Iris pigment epithelial cell (primary cell): ENCODE measurements around the gene MICAL3.
"Not testable (repeated sequence)": the region's sequence is repeated elsewhere in the genome, so short reads cannot be mapped to it uniquely, and the experiment has no call there.

Experiments
- DNase-seq: peaks from one replicate; pipeline ENCODE4 v3.0.0-alpha.2; 2011; ENCODE audit warnings: low read depth

Gene MICAL3

DNA sequence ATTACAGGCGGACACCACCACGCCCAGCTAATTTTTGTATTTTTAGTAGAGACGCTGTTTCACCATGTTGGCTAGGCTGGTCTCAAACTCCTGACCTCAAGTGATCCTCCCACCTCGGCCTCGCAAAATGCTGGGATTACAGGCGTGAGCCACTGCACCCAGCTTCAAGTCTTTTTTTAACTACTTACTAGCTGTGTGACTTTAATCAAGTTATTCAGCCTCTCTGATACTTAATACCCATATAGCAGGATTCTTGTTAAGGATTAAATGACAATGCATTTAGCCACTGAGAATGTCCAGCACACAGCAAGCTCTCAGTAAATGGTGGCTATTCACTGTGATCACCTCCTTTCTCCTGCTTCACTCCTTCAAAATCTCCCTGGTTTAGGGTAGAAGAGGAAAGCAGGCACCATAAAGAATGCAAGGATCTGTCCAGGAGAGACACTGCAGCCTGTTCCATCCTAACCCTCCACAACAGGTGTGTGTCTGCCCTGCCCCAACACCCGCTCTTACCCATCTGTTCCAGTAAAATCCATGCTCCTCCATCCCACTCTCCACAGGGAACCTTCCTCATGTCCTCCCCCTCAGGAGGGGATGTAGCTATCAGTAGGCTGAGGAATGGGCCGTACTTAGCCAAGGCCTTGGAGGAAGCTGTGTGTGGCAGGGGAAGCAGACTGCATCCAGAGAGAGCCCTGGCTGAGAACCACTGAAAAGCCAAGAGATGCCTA is 69.3 kb downstream of the MICAL3 start:
- DNase-seq = no peak

DNA sequence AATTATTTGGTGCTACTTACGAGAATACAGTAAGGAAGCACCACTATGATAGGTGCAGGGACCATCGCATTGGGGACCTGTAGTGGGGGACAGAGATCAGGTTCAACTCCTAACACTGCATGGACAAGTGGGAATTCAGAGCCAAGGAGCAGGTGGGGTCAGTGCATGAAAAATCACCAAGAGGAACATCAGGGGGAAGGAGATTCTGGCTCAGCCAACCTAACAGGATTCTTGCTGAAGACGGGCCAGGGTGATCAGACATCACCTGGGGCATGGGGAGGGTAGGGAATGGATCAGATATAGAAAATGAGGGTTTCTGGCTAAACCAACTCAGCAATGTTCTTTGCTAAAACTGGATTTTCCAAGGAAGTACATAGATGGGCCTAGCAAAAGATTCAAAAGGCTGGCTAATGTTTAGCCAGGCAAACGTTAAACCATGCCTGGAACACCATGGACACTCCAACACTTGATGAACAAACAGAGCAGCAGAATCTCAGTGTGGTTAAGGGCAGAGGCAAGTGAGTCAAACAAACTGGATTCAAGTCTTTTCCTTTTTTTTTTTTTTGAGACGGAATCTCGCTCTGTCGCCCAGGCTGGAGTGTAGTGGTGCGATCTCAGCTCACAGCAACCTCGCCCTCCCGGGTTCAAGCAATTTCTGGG is 70.0 kb downstream of the MICAL3 start:
- no peak for DNase-seq

DNA sequence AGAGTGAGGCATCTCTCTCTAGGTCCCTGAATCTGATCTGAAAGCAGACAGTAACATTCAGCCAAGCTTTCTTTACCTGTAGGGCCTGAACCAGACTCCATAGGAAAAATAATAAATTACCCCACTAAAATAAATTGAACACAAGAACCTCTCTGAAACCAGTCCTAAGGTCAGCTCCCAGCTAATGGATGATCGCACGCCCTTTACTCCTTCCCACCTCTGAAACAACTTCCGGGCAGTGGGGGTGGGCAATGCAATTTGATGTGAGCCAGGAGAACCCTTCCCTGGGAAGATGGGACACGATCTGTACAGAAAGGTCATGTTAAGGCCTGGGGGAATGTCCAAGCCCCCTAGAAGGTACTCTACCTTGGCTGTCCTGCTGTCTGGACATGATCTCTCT is 71.2 kb downstream of the MICAL3 start:
- DNase-seq = no peak

DNA sequence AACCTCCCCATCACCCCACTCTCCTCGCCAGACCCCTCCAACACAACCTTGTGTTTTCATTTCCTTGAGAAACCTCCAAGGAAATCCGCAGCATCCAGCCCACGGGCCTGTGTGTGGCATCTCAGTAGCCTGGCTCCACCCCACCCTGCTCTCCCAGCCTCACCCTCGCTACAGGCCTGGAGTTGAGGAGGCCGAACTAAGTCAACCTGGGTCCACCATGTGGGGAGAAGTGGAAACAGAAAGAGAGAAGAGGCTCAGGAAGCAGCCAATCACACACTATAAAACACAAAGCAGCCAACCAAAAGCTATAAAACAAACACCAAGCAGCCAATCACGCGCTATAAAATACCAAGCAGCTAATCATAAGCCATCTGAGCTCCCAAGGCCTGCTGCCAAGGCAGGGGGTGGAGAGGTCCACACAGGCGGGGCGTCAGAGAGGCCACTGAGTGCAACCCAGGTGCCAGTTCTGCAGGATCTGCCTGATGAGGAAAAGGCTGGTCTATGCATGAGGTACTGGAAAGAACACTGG is 72.0 kb downstream of the MICAL3 start:
- DNase-seq = no peak

DNA sequence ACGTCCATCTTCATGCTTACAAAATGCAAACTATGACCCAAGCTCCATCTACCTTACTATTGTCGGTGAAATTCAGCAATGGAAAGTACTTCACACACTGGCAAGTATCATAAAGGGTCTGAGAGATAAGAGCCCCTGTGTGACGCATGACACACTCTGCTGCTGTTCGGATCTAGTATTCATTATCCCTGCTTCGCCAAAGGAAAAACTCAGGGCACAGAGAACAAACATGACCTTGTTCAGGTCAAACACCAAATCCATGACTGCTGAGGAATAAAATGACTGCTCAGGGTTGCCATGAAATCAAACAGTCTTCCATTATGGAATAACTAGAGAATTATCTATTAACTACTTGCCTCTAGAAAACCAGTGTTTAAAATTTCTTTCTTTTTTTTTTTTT is 73.0 kb downstream of the MICAL3 start:
- no peak for DNase-seq

DNA sequence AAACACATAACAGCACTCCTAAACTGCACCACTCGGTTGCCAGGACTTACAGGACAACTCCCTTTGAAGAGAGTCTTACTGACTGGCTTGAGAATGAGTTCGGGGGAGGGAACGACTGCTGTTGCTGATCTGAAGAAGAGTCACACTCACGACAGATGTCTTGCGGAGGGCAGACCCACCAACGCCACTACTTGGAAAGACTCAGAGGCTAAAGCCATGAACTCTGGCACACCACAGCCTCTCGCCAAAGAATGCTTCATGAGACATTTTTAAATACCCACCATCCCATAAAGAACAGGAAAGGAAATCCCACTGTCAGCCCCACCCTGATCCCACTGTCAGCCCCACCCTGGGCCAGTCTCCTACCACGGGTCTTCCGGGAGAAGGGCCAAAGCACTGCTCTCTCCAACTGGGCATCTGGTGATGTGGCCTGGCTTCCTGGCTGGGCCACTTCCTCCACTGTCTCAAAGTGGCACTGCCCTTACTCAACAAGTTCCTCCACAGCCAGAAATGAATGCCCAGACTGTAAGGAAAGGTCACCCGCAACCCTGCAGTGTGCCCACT is 73.6 kb downstream of the MICAL3 start:
- no peak for DNase-seq

DNA sequence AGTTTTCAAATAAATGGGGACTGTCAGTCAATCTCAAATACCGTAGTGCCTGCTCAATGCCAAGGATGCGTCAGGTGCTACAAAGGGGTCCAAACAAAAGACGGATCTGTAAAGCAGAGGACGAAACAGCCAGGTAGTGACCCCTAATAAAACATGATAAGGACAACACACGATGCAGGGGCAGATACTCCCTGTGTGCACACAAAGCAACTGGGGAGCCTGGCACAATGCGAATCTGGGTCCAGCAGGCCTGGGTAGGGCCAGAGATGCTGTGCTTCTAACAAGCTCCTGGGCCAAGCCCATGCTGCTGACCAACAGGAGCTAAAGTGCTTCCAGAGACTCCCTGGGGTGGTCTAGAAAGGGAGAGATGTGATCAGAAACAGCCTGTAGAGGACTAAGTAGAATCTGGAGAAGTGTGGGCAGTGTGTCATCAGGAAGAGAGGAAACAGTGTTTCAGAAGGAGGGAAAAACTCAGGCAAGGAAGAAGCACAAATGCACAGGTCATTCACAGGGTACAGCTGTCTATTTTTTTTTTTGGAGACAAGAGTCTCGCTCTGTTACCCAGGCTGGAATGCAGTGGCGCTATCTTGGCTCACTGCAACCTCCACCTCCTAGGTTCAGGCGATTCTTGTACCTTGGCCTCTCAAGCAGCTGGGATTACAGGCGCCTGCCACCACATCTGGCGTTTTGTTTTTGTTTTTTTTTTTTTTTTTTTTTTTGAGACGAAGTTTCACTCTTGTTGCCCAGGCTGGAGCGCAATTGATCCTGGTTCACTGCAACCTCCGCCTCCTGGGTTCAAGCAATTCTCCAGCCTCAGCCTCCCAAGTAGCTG is 74.5 kb downstream of the MICAL3 start:
- no peak for DNase-seq

DNA sequence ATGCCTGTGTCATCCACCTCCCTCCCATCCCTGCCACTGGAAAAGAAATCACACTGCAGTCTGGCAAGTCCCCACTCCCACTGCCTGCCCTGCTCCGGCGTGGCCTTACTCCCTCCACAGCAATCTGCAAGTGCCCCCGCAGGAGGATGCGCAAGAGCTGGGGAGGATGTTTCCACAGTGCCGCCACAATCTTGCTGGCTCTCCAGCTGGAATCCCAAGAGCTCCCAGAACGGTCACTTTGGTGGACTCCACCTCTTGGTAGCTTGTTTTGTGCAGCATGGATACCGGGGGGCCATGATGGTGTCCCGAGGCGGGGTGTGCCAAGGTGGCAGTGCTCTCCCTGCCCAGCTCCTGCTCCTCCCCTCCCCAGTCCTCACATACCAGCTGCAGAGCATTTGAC is 76.3 kb downstream of the MICAL3 start:
- no peak for DNase-seq

DNA sequence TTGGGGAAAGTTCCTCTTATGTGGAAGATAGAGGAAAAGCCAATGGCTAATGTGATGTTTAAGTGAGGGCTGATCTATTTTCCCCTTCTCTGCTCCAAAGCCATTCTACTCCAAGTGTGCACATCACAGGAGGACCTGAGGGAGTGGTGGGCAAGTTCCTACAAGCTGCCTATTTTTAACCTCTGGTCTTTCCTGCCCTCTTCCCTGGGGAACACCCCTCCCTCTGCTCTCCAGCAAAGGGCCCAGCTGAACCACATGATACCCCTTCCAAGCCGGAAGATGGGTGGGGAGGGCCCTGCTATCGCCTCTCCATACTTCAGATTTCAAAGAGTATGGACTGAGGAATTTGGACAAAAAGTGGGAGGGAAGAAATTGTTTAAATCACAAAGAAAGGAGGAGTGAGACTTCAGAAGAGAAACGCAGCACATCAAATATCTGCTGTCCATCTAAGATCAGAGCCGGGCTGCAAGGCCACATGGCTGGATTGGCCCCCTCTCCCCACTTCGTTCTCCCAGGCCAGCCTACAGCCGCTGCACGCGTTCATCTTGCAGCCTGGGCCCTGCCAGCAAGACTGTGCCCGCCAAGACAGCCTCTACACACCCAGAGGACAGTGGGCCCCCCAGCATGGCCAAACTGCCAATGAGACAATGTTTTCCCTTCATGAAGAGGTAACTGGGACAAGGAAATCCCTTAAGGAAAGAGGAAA is 77.5 kb downstream of the MICAL3 start:
- DNase-seq = no peak

DNA sequence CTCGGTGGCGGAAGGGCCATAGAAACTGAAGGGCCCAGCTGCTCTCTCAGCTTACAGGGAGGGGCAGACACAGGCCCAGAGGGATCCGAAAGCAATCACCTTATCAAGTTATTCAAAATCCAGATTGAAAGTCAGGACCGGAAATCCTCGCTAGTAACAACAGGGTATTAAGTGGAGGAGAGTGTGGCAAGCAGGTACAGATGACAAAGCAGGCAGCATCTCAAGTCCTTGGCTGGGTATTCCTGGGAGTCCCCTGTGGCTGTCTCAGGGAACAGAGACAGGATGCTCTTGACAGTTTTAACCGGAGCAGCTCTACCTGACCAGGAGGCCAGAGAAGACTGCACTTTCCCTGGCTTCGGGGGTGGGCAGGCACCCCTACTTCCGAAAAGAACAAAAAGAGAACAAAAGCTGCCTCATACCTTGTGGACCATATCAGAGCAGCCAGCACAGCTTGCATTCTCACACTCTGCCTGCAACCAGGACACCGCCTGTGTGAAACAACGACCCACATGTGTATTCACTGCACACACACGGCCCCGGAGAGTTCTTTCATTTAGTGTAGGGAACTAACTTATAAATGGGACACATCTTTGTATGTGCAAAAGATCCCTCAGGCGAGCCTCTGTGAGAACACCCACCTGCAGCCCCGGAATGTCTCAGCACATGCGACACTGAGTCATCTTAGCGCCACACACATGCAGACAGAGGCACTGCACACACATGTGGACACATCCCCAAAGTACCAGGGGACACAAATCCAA is 78.3 kb downstream of the MICAL3 start:
- DNase-seq = no peak

DNA sequence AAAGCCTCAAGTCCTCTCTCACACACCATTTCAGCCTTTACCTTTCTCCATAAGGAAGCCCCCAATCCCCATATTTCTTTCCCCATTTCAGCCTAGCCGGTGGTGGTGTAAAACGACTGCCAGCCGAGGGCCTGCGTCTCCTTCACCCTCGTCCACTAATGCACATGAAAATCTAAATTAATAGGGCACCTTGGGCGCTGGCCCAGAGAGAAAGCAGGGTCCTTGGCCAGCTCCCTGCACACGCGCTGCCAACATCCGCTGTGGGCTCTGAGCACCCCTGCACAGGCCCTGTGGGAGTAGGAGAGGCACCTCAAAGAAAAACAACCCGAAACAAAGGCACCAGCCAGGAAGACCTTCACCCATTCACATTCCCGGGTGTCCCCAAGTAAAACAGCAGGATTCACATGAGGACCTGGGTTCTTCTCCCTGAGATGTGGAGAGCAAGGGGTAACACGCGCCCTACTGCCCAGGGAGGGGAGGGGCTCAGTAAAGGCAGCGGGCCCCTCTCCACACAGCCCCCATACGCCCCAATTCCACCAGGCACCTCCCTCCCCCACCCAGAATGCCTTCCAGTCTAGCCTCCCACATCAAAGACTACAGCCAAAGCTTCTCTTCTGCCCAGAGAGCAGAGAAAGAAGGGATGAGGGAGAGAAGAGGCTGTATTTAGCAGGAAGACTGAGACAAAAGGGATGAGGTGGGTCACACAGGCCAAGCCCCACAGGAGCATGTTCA is 79.0 kb downstream of the MICAL3 start:
- no peak for DNase-seq

DNA sequence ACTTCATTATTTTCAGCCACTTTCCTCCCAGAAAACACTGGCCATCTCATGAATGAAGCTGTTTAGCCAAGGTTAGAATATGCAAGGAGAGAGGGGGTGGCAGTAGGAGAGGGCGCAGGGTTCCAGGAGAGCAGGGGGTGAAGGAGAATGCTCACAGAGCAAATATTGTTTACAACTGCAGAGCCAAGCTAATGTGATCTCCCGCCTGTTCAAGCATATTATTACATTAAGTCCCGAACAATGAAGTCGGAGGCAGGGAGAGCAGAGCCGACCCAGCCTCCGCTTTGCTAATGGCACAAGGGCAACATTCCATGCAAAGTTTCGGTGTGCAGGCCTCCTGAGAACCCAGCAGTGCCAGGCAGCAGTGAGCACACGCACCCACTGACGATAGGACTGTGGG is 80.1 kb downstream of the MICAL3 start:
- no peak for DNase-seq

DNA sequence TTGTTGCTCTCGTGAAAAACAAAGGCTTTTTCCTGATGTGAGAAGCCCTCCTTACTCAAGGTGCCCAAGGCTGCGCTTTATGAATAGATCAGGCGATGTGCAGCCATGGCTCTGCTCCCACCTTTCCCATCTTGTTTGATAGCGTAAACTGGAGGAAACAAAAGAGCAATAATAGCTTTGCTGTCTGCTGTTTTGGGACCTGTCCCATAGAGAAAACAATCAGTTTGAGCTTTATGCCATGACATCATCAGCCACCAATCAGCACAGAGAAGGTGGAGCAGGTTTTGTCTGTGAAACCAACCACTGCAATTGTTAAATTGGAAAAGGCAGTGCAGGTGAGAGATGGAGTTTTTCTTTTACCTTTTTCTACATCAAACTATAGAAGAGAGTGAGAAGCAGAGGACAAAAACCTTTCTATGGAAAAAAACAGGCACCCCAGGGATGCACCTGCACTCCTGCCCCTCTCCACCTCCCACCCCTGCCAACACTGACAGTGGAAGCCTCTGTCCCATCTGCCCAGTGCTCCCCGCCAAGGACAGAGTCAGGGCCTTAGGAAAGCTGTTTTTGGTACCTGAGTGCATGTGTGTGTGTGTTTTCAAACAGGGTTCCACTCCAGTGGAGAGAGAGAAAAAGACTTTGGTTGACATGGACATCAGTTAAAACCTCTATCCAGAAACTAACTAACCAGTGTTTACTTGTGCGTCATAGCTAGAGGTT is 80.7 kb downstream of the MICAL3 start:
- DNase-seq = no peak

DNA sequence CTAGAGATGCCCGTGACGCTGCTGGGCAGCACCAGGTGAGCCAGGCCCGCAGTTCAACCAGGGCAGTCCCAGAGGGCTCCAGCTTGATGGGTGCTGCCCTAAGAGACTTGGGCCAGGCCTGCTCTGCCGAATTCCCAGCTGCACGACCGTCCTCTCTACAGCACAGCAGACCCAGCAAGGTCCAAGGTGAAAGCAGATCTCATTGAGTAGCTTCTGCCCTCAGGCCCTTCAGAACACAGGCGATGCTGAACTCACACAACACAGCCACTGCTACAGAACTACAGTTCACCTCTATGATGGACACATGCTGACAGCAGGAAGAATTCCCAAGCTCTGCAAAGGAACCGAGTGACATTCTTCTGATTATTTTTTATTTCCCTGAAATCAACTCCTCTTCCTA is 81.6 kb downstream of the MICAL3 start:
- no peak for DNase-seq

DNA sequence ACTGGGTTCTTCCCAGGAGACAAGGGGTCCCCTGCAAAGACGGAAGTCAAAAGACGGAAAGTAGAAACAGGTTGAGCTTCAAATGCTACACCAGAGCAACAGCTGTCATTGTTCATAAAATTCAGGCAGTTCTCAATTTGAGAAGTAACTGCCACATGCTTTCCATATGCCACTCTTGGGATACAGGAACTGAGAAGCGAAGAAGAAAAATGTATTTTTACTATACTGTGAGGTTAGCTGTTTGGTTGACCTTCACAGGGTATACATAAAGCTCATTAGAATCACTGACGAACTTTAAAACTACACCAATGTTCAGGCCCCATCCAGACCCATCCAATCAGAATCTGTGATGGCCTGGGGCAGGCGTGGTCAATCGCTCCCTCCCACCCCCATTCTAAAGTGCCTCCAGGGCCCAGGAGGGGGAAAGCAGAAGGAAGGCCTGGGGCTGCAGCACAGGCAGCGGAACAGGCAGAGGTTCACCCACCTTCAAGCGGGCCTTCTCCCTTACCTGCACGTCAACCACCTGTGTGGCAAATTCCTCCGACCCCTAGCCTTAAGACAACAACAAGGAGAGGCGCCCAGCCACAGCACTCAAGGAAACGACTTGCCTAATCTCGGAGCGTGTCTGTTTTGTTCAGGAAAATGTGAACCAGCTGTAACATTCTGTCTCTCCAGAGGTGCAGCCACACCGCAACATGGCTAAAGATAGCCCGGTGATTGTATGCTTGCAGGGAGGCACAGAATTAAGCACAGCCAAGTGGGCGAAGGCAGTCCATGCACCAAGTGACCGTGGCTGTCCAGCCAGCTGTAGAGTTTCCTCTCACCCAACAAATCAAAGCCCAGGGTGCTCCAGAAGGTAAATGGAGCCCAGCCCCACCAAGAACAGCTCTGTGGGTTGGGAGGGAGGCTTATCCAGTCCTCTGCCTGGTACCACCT is 82.6 kb downstream of the MICAL3 start:
- DNase-seq = no peak

DNA sequence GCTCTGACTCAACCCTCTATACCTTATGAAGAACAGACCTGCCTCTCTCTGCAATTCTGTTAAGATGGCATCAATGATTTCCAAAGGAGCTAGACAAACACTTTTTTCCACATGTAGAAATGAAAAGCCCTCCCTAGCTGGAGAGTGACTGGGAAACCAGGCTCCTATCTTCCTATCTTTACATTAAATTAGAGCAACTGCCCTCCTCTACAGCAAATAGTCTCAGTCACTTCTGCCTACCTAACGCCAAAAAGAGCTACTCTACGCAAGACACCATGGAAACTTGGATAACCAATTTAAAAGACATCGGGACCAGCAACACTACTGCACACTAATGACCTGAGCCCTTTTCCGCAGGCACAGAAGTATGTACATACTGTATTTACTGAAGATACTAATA is 84.8 kb downstream of the MICAL3 start:
- DNase-seq = no peak

DNA sequence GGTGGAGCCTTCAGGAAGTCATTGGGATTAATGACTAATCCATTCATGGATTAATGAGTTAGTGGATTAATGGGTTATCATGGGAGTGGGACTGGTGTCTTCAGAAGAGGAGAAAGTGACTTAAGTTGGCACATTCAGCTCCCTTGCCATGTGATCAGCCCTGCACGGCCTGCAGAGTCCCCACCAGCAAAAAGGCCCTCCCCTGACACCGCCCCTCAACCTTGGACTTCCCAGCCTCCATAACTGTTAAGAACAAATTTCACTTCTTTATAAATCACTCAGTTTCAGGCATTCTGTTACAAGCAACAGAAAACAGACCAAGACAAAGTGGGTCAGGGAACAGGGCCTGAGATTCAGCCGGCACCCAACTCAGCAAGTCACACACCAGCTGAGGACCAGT is 85.3 kb downstream of the MICAL3 start:
- DNase-seq = no peak

DNA sequence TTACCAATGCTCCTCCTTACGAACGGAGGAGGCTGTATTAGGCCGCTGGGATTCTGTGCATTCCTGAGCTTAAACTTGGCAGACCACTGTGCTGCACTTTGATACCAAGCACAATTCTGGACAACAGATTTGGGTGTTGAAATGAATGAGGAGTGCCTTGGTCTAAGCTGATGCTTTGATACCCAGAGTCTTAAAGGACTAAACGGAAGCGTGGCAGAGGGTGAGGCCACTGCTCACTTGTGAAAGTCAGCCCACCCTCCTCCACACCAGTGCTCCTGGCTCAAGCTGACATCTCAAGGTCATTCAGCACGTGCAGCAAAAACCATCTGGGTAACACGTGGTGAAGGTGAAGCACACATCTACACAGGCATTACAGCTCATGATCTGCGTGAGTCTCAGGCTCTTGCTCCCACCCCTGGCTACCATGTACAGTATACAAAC is 85.9 kb downstream of the MICAL3 start:
- peak; percentile 66 for DNase-seq

DNA sequence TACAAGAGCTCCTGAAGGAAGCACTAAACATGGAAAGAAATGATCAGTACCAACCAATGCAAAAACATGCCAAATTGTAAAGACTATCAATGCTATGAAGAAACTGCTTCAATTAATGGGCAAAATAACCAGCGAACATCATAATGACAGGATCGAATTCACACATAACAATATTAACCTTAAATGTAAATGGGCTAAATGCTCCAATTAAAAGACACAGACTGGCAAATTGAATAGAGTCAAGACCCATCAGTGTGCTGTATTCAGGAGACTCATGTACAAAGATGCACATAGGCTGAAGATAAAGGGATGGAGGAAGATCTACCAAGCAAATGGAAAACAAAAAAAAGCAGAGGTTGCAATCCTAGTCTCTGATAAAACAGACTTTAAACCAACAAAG is 91.9 kb downstream of the MICAL3 start:
- DNase-seq = not testable (repeated sequence)
